ENCODE data around the gene TMEM269. TPM values are rescaled to one million over a fixed set of nuclear protein-coding genes. Genes with fewer than 3 reads are reported as not detected.

Gene TMEM269
- total RNA-seq, 2 donors from 2014 or later: 0.20 to 0.66 TPM

GRCh38 chr1:42784547-42784945 is 245 bp upstream of the TMEM269 start:
- Histone ChIP-seq H3K27ac (ENCODE audit: low read depth, low read length) (no peak overlapping the region), H3K9me3 (ENCODE audit: control insufficient read depth, low read length) (no peaks in the 10 kb centered on the region), H3K36me3 (ENCODE audit: control insufficient read depth, insufficient read depth, low read length) (peaks cover 26% of the 10 kb centered on the region), H3K9ac (ENCODE audit: extremely low read depth, low read length, poor library complexity, severe bottlenecking) (no peak overlapping the region), H3K27me3 (ENCODE audit: control insufficient read depth, insufficient read depth, low read length, poor library complexity, severe bottlenecking) (no peaks in the 10 kb centered on the region), H3K4me1 (ENCODE audit: control insufficient read depth, insufficient read depth, low read length) (no peaks in the 10 kb centered on the region), H3K4me3 (ENCODE audit: low read length) (no peak overlapping the region)
- peaks cover 4% of the 10 kb centered on the region for H3K4me1 Mint-ChIP-seq
- peaks cover 36% of the 10 kb centered on the region for H3K36me3 Mint-ChIP-seq (ENCODE audit: low read depth)
- H3K4me3 Mint-ChIP-seq: peak overlapping the region; percentile 28
- DNase-seq: no peak
- no peaks in the 10 kb centered on the region for H3K9me3 Mint-ChIP-seq
- TF ChIP-seq, protein P1, sequence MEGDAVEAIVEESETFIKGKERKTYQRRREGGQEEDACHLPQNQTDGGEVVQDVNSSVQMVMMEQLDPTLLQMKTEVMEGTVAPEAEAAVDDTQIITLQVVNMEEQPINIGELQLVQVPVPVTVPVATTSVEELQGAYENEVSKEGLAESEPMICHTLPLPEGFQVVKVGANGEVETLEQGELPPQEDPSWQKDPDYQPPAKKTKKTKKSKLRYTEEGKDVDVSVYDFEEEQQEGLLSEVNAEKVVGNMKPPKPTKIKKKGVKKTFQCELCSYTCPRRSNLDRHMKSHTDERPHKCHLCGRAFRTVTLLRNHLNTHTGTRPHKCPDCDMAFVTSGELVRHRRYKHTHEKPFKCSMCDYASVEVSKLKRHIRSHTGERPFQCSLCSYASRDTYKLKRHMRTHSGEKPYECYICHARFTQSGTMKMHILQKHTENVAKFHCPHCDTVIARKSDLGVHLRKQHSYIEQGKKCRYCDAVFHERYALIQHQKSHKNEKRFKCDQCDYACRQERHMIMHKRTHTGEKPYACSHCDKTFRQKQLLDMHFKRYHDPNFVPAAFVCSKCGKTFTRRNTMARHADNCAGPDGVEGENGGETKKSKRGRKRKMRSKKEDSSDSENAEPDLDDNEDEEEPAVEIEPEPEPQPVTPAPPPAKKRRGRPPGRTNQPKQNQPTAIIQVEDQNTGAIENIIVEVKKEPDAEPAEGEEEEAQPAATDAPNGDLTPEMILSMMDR (conservative IDR thresholded peaks at IDR 0.05): no peak
- no peak overlapping the region for H3K27ac Mint-ChIP-seq
- 94 to 97% methylated on average over 15 to 18 of the region's 18 CpGs for WGBS, 2 experiments (ENCODE audit: insufficient coverage in 1 of 2, insufficient read length in 1 of 2)
- peaks cover 16% of the 10 kb centered on the region for H3K27me3 Mint-ChIP-seq (ENCODE audit: insufficient read depth)

- H3K4me1 ChIP-seq (ENCODE audit: control insufficient read depth, insufficient read depth, low read length): no peaks in the 10 kb centered on the region
- H3K27ac ChIP-seq (ENCODE audit: low read depth, low read length): no peak overlapping the region
- H3K9me3 ChIP-seq (ENCODE audit: control insufficient read depth, low read length): no peaks in the 10 kb centered on the region
- DNase-seq: no peak
- TF ChIP-seq, protein P1 (conservative IDR thresholded peaks at IDR 0.05): no peak
- Mint-ChIP-seq H3K9me3 (no peaks in the 10 kb centered on the region), H3K4me1 (peaks cover 4% of the 10 kb centered on the region), H3K4me3 (no peak overlapping the region), H3K27me3 (ENCODE audit: insufficient read depth) (peaks cover 16% of the 10 kb centered on the region), H3K36me3 (ENCODE audit: low read depth) (peaks cover 21% of the 10 kb centered on the region), H3K27ac (no peak overlapping the region)
- no peaks in the 10 kb centered on the region for H3K27me3 ChIP-seq (ENCODE audit: control insufficient read depth, insufficient read depth, low read length, poor library complexity, severe bottlenecking)
- WGBS, 2 experiments (ENCODE audit: insufficient coverage in 1 of 2, insufficient read length in 1 of 2): 92 to 97% methylated on average over 4 to 5 of the region's 5 CpGs
- H3K36me3 ChIP-seq (ENCODE audit: control insufficient read depth, insufficient read depth, low read length): peaks cover 10% of the 10 kb centered on the region
- H3K4me3 ChIP-seq (ENCODE audit: low read length): no peak overlapping the region
- H3K9ac ChIP-seq (ENCODE audit: extremely low read depth, low read length, poor library complexity, severe bottlenecking): no peak overlapping the region
Measured at GRCh38 chr1:42786097-42786496, 1.3 kb downstream of the TMEM269 start.

- TF ChIP-seq, protein P1 (conservative IDR thresholded peaks at IDR 0.05): no peak
- no peak overlapping the region for H3K27ac ChIP-seq (ENCODE audit: low read depth, low read length)
- H3K27ac Mint-ChIP-seq: peak overlapping the region; percentile 19
Measured at GRCh38 chr1:42788021-42788420, 3.2 kb downstream of the TMEM269 start.

More at GRCh38 chr1:42788021-42788420, 3.2 kb downstream of the TMEM269 start:
- Mint-ChIP-seq H3K4me1 (peaks cover 4% of the 10 kb centered on the region), H3K9me3 (no peaks in the 10 kb centered on the region), H3K4me3 (no peak overlapping the region), H3K36me3 (ENCODE audit: low read depth) (peaks cover 13% of the 10 kb centered on the region), H3K27me3 (ENCODE audit: insufficient read depth) (peaks cover 16% of the 10 kb centered on the region)
- Histone ChIP-seq H3K4me3 (ENCODE audit: low read length) (no peak overlapping the region), H3K4me1 (ENCODE audit: control insufficient read depth, insufficient read depth, low read length) (no peaks in the 10 kb centered on the region), H3K9me3 (ENCODE audit: control insufficient read depth, low read length) (no peaks in the 10 kb centered on the region), H3K9ac (ENCODE audit: extremely low read depth, low read length, poor library complexity, severe bottlenecking) (no peak overlapping the region), H3K27me3 (ENCODE audit: control insufficient read depth, insufficient read depth, low read length, poor library complexity, severe bottlenecking) (no peaks in the 10 kb centered on the region), H3K36me3 (ENCODE audit: control insufficient read depth, insufficient read depth, low read length) (peaks cover 3% of the 10 kb centered on the region)
- no peak for DNase-seq
- WGBS, 2 experiments (ENCODE audit: insufficient coverage in 1 of 2, insufficient read length in 1 of 2): 86 to 87% methylated on average over 1 of the region's 1 CpG
